Brain microvascular endothelial cell (primary cell): ENCODE measurements around the gene VAMP8.
A peak's percentile ranks its signal among the peaks of the same experiment; 100 is the strongest.
"Not testable (repeated sequence)": the region's sequence is repeated elsewhere in the genome, so short reads cannot be mapped to it uniquely, and the experiment has no call there.

Experiments used
- DNase-seq: peaks from one replicate; pipeline ENCODE4 v3.0.0-alpha.2; 2020
- H3K27ac ChIP-seq: fragments of 250-450 bp; sonication (Bioruptor Pico); 2 replicates; pipeline ENCODE4 v1.5.1; 2020; ENCODE audit warnings: mild to moderate bottlenecking, moderate library complexity
- H3K27me3 ChIP-seq: fragments of 250-450 bp; sonication (Bioruptor Pico); replicated peaks from 2 replicates; pipeline ENCODE4 v1.5.1; 2020; ENCODE audit warnings: mild to moderate bottlenecking
- H3K36me3 ChIP-seq: fragments of 250-450 bp; sonication (Bioruptor Pico); replicated peaks from 2 replicates; pipeline ENCODE4 v1.5.1; 2020; ENCODE audit warnings: mild to moderate bottlenecking
- H3K4me3 ChIP-seq: 2 replicates; pipeline ENCODE4 v1.5.1; 2011; ENCODE audit warnings: low read depth, mild to moderate bottlenecking, control low read depth, low read length, moderate library complexity
- CTCF ChIP-seq: IDR thresholded peaks from 2 replicates; pipeline ENCODE4 v1.5.1; 2011; ENCODE audit warnings: low read depth, mild to moderate bottlenecking, moderate library complexity, low read length, control low read depth, inconsistent platforms; ENCODE audit errors: missing control alignments
- in situ Hi-C: cut with HindIII; loops from 2 replicates; pipeline ENCODE4 v1.10.0; 2017; ENCODE audit warnings: low sequenced_read_pairs, low pct_ligation_motif_present

The VAMP8 gene

GRCh38 chr2:85591563-85591962 lies 14.2 kb downstream of the VAMP8 start:
- H3K27ac ChIP-seq, result no peak overlapping the region
- TF ChIP-seq CTCF, result no peak
- H3K27me3 ChIP-seq, result no peaks in the 10 kb centered on the region
- peaks cover 2% of the 10 kb centered on the region for H3K36me3 ChIP-seq
- in situ Hi-C loops, result no loop called here
- no peak for DNase-seq
- H3K4me3 ChIP-seq, result no peak overlapping the region

- H3K27ac ChIP-seq, H3K4me3 ChIP-seq, H3K27me3 ChIP-seq, in situ Hi-C loops, DNase-seq, H3K36me3 ChIP-seq: not testable (repeated sequence)
Measured at GRCh38 chr2:85592299-85592698, 14.9 kb downstream of the VAMP8 start.

- no peak for DNase-seq
- TF ChIP-seq CTCF, result no peak
- Histone ChIP-seq H3K27me3 (no peaks in the 10 kb centered on the region), H3K36me3 (peaks cover 15% of the 10 kb centered on the region), H3K27ac (no peak overlapping the region), H3K4me3 (no peak overlapping the region)
- in situ Hi-C loops, result no loop called here
Measured at GRCh38 chr2:85593023-85593422, 15.6 kb downstream of the VAMP8 start.

GRCh38 chr2:85594715-85595300 lies 17.4 kb downstream of the VAMP8 start:
- peaks cover 15% of the 10 kb centered on the region for H3K36me3 ChIP-seq
- in situ Hi-C loops, result no loop called here

GRCh38 chr2:85595301-85596025 lies 18.1 kb downstream of the VAMP8 start, which contains the start of gene RNF181:
Gene RNF181 (plus strand): TSS chr2:85595745. CDS start chr2:85595764, 19 bp downstream.
- in situ Hi-C loops, result no loop called here
- H3K36me3 ChIP-seq, result peaks cover 15% of the 10 kb centered on the region
- no peaks in the 10 kb centered on the region for H3K27me3 ChIP-seq
- peak within 1 kb of the TSS; percentile 98 for H3K4me3 ChIP-seq
- TF ChIP-seq CTCF, result no peak
- H3K27ac ChIP-seq, result peak within 1 kb of the TSS; percentile 78
- DNase-seq, result peak; percentile 99

More at GRCh38 chr2:85594715-85595300, 17.4 kb downstream of the VAMP8 start:
- Histone ChIP-seq H3K27me3 (no peaks in the 10 kb centered on the region), H3K4me3 (peak overlapping the region; percentile 98), H3K27ac (peak overlapping the region; percentile 78)
- no peak for DNase-seq
- TF ChIP-seq CTCF, result no peak

- DNase-seq, result no peak
- Histone ChIP-seq H3K36me3 (peaks cover 15% of the 10 kb centered on the region), H3K4me3 (peak overlapping the region; percentile 98), H3K27ac (peak overlapping the region; percentile 78), H3K27me3 (no peaks in the 10 kb centered on the region)
- no peak for TF ChIP-seq CTCF
- in situ Hi-C loops, result no loop called here
Measured at GRCh38 chr2:85596026-85596333, 18.6 kb downstream of the VAMP8 start.
